Activated B cell treated with CpG ODN at 0.5 μM for 24 hours (primary cell): Measurements from ENCODE around the gene FKBP8. TPM values are rescaled to one million over a fixed set of nuclear protein-coding genes. Genes with fewer than 3 reads are reported as not detected.
"Not testable (repeated sequence)": the region's sequence is repeated elsewhere in the genome, so short reads cannot be mapped to it uniquely, and the experiment has no call there.

Experiments used
- ATAC-seq: fragments of 200-7000 bp; cut with Tn5 transposase; one replicate; pipeline ENCODE4 v1.10.0; 2021; ENCODE audit warnings: low read depth, mild to moderate bottlenecking, moderate library complexity
- CTCF ChIA-PET: fragments of 350-600 bp; sonication (Branson Sonifier 250); formaldehyde crosslinking; loops from one replicate; lab custom pipeline; 2021; ENCODE audit warnings: antibody characterized with exemption; lab: Charles Lee
- POLR2A ChIA-PET: fragments of 350-600 bp; sonication (Branson Sonifier 250); formaldehyde crosslinking; loops from one replicate; lab custom pipeline; 2021; ENCODE audit warnings: antibody characterized with exemption; lab: Charles Lee
- DNase-seq: peaks from one replicate; pipeline ENCODE4 v3.0.0; 2022
- H3K27ac Mint-ChIP-seq: one replicate; pipeline ENCODE4 v1.8.0; 2020; ENCODE audit warnings: mixed read lengths
- H3K27me3 Mint-ChIP-seq: one replicate; pipeline ENCODE4 v1.8.0; 2021; ENCODE audit warnings: mixed read lengths
- H3K36me3 Mint-ChIP-seq: one replicate; pipeline ENCODE4 v1.8.0; 2021; ENCODE audit warnings: low read depth, mixed read lengths
- H3K4me1 Mint-ChIP-seq: one replicate; pipeline ENCODE4 v1.8.0; 2021; ENCODE audit warnings: mixed read lengths
- H3K4me3 Mint-ChIP-seq: one replicate; pipeline ENCODE4 v1.8.0; 2020; ENCODE audit warnings: mild to moderate bottlenecking, mixed read lengths
- H3K9me3 Mint-ChIP-seq: one replicate; pipeline ENCODE4 v1.8.0; 2020; ENCODE audit warnings: mixed read lengths
- intact Hi-C: fragments of 100-400 bp; cut with micrococcal nuclease; formaldehyde crosslinking; loops from one replicate; pipeline ENCODE4 v1.15.1; 2024
- total RNA-seq: library from RNA; stranded (reverse); gene quantifications from 2 replicates; pipeline ENCODE4 v1.2.3, GENCODE V29; 2022
- TF ChIP-seq, protein P1 (sequence below): fragments of 200-600 bp; IDR thresholded peaks from one replicate; pipeline ENCODE4 v1.8.0; 2022; ENCODE audit warnings: antibody characterized with exemption, mild to moderate bottlenecking

FKBP8 gene
- total RNA-seq, 1 donor from 2014 or later, result 133 TPM

DNA sequence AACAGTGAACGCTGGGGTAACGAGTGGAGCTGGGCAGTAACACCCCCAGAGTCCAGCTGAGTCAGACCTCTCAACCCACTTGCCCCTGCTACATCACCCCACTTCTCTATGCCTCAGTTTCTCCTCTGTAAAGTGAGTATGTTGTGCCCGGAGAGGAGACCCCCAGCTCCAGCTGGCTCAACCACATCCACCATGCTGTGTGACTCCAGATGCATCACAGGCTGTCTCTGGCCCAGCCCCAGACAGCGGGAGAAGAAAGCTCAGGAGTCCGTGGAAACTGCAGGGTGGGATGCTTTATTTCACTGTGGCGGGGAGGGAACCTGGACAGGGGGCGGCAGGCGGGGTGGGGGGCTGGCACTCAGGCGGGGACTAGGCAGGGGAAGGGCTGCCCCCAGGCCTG, 11.9 kb downstream of the FKBP8 start:
- Mint-ChIP-seq H3K4me3 (no peak overlapping the region), H3K36me3 (peaks cover 32% of the 10 kb centered on the region), H3K27me3 (no peaks in the 10 kb centered on the region), H3K4me1 (no peaks in the 10 kb centered on the region), H3K9me3 (no peaks in the 10 kb centered on the region), H3K27ac (no peak overlapping the region)
- ChIA-PET CTCF (no interaction called here), POLR2A (no interaction called here)
- ATAC-seq (no peak), DNase-seq (no peak)
- intact Hi-C loops, result no loop called here
- TF ChIP-seq, protein P1, sequence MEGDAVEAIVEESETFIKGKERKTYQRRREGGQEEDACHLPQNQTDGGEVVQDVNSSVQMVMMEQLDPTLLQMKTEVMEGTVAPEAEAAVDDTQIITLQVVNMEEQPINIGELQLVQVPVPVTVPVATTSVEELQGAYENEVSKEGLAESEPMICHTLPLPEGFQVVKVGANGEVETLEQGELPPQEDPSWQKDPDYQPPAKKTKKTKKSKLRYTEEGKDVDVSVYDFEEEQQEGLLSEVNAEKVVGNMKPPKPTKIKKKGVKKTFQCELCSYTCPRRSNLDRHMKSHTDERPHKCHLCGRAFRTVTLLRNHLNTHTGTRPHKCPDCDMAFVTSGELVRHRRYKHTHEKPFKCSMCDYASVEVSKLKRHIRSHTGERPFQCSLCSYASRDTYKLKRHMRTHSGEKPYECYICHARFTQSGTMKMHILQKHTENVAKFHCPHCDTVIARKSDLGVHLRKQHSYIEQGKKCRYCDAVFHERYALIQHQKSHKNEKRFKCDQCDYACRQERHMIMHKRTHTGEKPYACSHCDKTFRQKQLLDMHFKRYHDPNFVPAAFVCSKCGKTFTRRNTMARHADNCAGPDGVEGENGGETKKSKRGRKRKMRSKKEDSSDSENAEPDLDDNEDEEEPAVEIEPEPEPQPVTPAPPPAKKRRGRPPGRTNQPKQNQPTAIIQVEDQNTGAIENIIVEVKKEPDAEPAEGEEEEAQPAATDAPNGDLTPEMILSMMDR, result no peak

DNA sequence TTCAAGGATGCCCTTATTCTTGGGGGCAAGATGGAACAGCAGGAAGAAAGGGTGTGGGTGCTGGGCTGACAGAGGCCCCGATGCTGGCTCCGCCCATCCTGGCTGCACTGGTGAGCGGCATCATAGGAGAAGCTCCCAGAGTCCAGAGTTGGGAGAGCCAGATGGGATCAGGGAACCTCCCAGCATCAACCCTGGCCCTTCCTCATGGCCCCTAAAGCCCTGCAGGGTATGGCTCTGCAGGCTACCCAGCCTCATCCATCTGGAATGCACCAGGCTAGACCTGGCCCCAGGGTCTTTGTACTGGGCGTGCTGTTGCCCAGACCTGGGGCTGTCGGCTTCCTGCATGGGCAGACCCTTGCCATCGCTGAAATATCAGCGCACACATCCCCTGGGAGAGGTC, 13.6 kb downstream of the FKBP8 start:
- DNase-seq (no peak), ATAC-seq (no peak)
- Mint-ChIP-seq H3K9me3 (no peaks in the 10 kb centered on the region), H3K36me3 (peaks cover 22% of the 10 kb centered on the region), H3K27ac (no peak overlapping the region), H3K4me1 (no peaks in the 10 kb centered on the region), H3K4me3 (no peak overlapping the region), H3K27me3 (no peaks in the 10 kb centered on the region)
- TF ChIP-seq, protein P1, result no peak
- ChIA-PET POLR2A (interaction anchor here (0.6 kb wide), 2 partner anchors 62 to 155 kb away, joined by 3 to 4 read pairs; no protein-coding TSS in a partner anchor), CTCF (no interaction called here)
- intact Hi-C loops, result no loop called here

DNA sequence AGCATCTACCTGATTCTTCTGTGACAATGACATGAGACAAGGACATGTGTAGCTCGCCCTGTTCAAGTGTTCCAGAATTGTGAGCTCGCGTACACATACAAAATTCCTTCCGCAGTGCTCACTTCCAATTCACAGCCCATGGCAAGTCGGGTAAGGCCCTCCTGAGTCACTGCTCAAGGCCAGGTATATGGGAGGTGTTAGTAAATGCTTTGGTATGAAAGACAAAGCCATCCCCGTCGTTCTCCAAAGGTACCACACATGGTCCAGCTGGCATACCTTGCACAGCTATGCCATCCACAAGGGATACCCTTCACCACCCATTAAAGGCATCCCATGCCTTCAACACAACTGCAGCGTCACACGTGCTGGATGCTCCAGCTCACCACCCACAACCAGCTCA, 17.1 kb downstream of the FKBP8 start:
- Mint-ChIP-seq H3K36me3 (peaks cover 6% of the 10 kb centered on the region), H3K4me3 (no peak overlapping the region), H3K9me3 (no peaks in the 10 kb centered on the region), H3K27ac (no peak overlapping the region), H3K27me3 (no peaks in the 10 kb centered on the region), H3K4me1 (peaks cover 2% of the 10 kb centered on the region)
- no peak for ATAC-seq
- intact Hi-C loops, result no loop called here
- DNase-seq, result no peak
- ChIA-PET CTCF (no interaction called here), POLR2A (no interaction called here)
- TF ChIP-seq, protein P1, result no peak

DNA sequence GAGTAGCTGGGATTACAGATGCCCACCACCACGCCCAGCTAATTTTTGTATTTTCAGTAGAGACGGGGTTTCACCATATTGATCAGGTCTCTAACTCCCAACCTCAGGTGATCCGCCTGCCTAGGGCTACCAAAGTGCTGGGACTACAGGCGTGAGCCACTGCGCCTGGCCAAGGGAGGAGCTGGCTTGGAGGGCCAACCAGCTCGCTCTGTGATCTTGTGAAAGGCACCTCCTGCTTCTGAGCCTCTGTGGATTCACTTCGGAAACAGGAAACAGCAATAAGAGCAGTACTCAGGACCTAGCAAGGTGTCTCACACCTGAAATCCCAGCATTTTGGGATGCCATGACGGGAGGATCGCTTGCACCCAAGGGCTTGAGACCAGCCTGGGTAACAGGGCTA, 19.5 kb downstream of the FKBP8 start:
- no peak for DNase-seq
- Mint-ChIP-seq H3K27me3 (no peaks in the 10 kb centered on the region), H3K9me3 (no peaks in the 10 kb centered on the region), H3K36me3 (peaks cover 11% of the 10 kb centered on the region), H3K4me1 (peaks cover 18% of the 10 kb centered on the region), H3K4me3 (no peak overlapping the region), H3K27ac (no peak overlapping the region)
- intact Hi-C loops, result loop anchor here (2.0 to 5.0 kb wide), 5 partner anchors 178 to 668 kb away; partner anchors contain the start of genes BORCS8, IFI30, JUND and MPV17L2
- TF ChIP-seq, protein P1, result no peak
- CTCF ChIA-PET, result interaction anchor here (0.8 kb wide), 1 partner anchor 323 kb away, joined by 3 read pairs; no protein-coding TSS in a partner anchor
- POLR2A ChIA-PET, result interaction anchor here (0.5 to 5.1 kb wide), 4 partner anchors 19 to 400 kb away, joined by 3 to 77 read pairs (median 8); partner anchors contain the start of gene KXD1
- no peak for ATAC-seq

DNA sequence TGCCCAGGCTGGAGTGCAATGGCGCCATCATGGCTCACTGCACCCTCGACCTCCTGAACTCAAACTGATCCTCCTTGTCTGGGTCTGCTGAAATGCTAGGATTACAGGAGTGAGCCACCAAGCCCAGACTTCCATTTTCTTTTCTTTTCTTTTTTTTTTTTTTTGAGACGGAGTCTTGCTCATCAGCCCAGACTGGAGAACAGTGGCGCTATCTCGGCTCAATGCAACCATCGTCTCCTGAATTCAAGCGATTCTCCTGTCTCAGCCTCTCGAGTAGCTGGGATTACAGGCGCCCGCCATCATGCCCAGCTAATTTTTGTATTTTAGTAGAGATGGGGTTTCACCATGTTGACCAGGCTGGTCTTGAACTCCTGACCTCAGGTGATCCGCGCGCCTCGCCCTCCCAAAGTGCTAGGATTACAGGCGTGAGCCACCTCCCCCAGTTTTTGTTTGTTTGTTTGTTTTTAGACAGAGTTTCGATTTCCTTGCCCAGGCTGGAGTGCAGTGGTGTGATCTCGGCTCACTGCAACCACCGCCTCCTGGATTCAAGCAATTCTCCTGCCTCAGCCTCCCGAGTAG, 20.4 kb downstream of the FKBP8 start:
- not testable (repeated sequence) for ATAC-seq, H3K27me3 Mint-ChIP-seq, DNase-seq, H3K9me3 Mint-ChIP-seq
- Mint-ChIP-seq H3K36me3 (peaks cover 11% of the 10 kb centered on the region), H3K4me3 (peak overlapping the region; percentile 98), H3K4me1 (peaks cover 23% of the 10 kb centered on the region), H3K27ac (peak overlapping the region; percentile 96)
- ChIA-PET POLR2A (interaction anchor here (0.6 to 5.1 kb wide), 12 partner anchors 16 to 1010 kb away, joined by 3 to 77 read pairs (median 5); partner anchors contain the start of genes CCDC124, COPE, JUND and KXD1), CTCF (interaction anchor here (0.6 to 0.8 kb wide), 2 partner anchors 324 to 1012 kb away, joined by 3 read pairs; no protein-coding TSS in a partner anchor)
- intact Hi-C loops, result loop anchor here (1.0 to 5.0 kb wide), 14 partner anchors 20 to 669 kb away; partner anchors contain the start of genes BORCS8, COPE, CRTC1 and DDX49
